Trophoblast cell (in vitro differentiated cells and primary cell): ENCODE results near the gene C7orf33.

Source experiments
- DNase-seq, 2 donors: peaks; one replicate each; pipeline ENCODE4 v3.0.0-alpha.2; 2016
- H2AFZ ChIP-seq: 2 replicates; pipeline ENCODE4 v1.6.1; 2013; ENCODE audit warnings: low read length, moderate library complexity, mild to moderate bottlenecking; ENCODE audit not compliant: insufficient read depth, poor library complexity
- H2AK5ac ChIP-seq: 2 replicates; pipeline ENCODE4 v1.6.1; 2013; ENCODE audit warnings: mild to moderate bottlenecking, low read length
- H2BK120ac ChIP-seq: 2 replicates; pipeline ENCODE4 v1.6.1; 2013; ENCODE audit warnings: low read length, mild to moderate bottlenecking, moderate library complexity; ENCODE audit not compliant: insufficient read depth, poor library complexity
- H2BK12ac ChIP-seq: 2 replicates; pipeline ENCODE4 v1.6.1; 2013; ENCODE audit warnings: mild to moderate bottlenecking, low read length, moderate library complexity
- H2BK5ac ChIP-seq: 2 replicates; pipeline ENCODE4 v1.6.1; 2013; ENCODE audit warnings: low read length, low read depth, moderate library complexity, mild to moderate bottlenecking; ENCODE audit not compliant: poor library complexity
- H3K14ac ChIP-seq: 2 replicates; pipeline ENCODE4 v1.6.1; 2013; ENCODE audit warnings: mild to moderate bottlenecking, low read length
- H3K18ac ChIP-seq: 2 replicates; pipeline ENCODE4 v1.6.1; 2013; ENCODE audit warnings: mild to moderate bottlenecking, low read length
- H3K23ac ChIP-seq: 2 replicates; pipeline ENCODE4 v1.6.1; 2013; ENCODE audit warnings: low read length
- H3K27ac ChIP-seq: 2 replicates; pipeline ENCODE4 v1.5.1; 2013; ENCODE audit warnings: low read depth, mild to moderate bottlenecking, inconsistent platforms, low read length, moderate library complexity
- H3K27me3 ChIP-seq: 2 replicates; pipeline ENCODE4 v1.6.1; 2013; ENCODE audit warnings: inconsistent platforms, mild to moderate bottlenecking, low read length, moderate library complexity; ENCODE audit not compliant: insufficient read depth
- H3K36me3 ChIP-seq, 2 experiments: 1 replicate in 1 of 2; 2 replicates in 1 of 2; pipeline ENCODE4 v1.6.1; 2013; ENCODE audit warnings: low read length in 2 of 2, mild to moderate bottlenecking in 2 of 2, moderate library complexity in 1 of 2; ENCODE audit not compliant: insufficient read depth in 2 of 2, control insufficient read depth in 1 of 2
- H3K4ac ChIP-seq: 2 replicates; pipeline ENCODE4 v1.6.1; 2013; ENCODE audit warnings: low read depth, mild to moderate bottlenecking, low read length, moderate library complexity
- H3K4me1 ChIP-seq, 2 experiments: 1 replicate in 1 of 2; 2 replicates in 1 of 2; pipeline ENCODE4 v1.6.1; 2013; ENCODE audit warnings: low read length in 2 of 2, mild to moderate bottlenecking in 2 of 2, moderate library complexity in 1 of 2; ENCODE audit not compliant: insufficient read depth in 2 of 2, control insufficient read depth in 1 of 2
- H3K4me2 ChIP-seq: 2 replicates; pipeline ENCODE4 v1.6.1; 2013; ENCODE audit warnings: inconsistent platforms, mild to moderate bottlenecking, low read length, moderate library complexity
- H3K4me3 ChIP-seq: 2 replicates; pipeline ENCODE4 v1.5.1; 2013; ENCODE audit warnings: mild to moderate bottlenecking, low read depth, low read length, inconsistent platforms
- H3K79me1 ChIP-seq: one replicate; pipeline ENCODE4 v1.6.1; 2013; ENCODE audit warnings: low read length
- H3K79me2 ChIP-seq: 2 replicates; pipeline ENCODE4 v1.6.1; 2013; ENCODE audit warnings: low read length, mild to moderate bottlenecking; ENCODE audit not compliant: control insufficient read depth, insufficient read depth, poor library complexity
- H3K9ac ChIP-seq: 2 replicates; pipeline ENCODE4 v1.6.1; 2013; ENCODE audit warnings: mild to moderate bottlenecking, low read length
- H3K9me3 ChIP-seq: 2 replicates; pipeline ENCODE4 v1.6.1; 2013; ENCODE audit warnings: low read depth, mild to moderate bottlenecking, control low read depth, inconsistent platforms, low read length; ENCODE audit not compliant: insufficient read depth
- H4K12ac ChIP-seq: 2 replicates; pipeline ENCODE4 v1.6.1; 2013; ENCODE audit warnings: low read depth, mild to moderate bottlenecking, low read length, moderate library complexity
- H4K8ac ChIP-seq: 2 replicates; pipeline ENCODE4 v1.6.1; 2013; ENCODE audit warnings: low read depth, mild to moderate bottlenecking, low read length, moderate library complexity
- H4K91ac ChIP-seq: one replicate; pipeline ENCODE4 v1.6.1; 2013; ENCODE audit warnings: low read depth, mild to moderate bottlenecking, low read length, moderate library complexity
- WGBS: extraction: QIAGEN DNeasy Blood & Tissue Kit; methylation state at CpG from one replicate; pipeline ENCODE4 v1.1.7; 2013; ENCODE audit warnings: missing lambda C conversion rate; ENCODE audit not compliant: insufficient read length, insufficient coverage; ENCODE audit errors: extremely low coverage; 5-methylcytosine and 5-hydroxymethylcytosine counted together

The C7orf33 gene

GRCh38 chr7:148645898-148646297 is 55.3 kb downstream of the C7orf33 start:
- H2AK5ac ChIP-seq = no peak overlapping the region
- H3K18ac ChIP-seq = no peak overlapping the region
- no peaks in the 10 kb centered on the region for H3K9me3 ChIP-seq
- no peak overlapping the region for H3K4ac ChIP-seq
- H3K4me1 ChIP-seq = peaks cover 2 to 3% of the 10 kb centered on the region in 2 experiments
- H3K23ac ChIP-seq = no peak overlapping the region
- no peaks in the 10 kb centered on the region for H3K27me3 ChIP-seq
- no peak overlapping the region for H4K91ac ChIP-seq
- H3K79me2 ChIP-seq = no peaks in the 10 kb centered on the region
- WGBS = no CpG with 5 or more reads among the region's 2 CpGs
- no peak overlapping the region for H4K8ac ChIP-seq
- H3K36me3 ChIP-seq = no peaks in the 10 kb centered on the region
- no peak overlapping the region for H2BK120ac ChIP-seq
- DNase-seq = no peak
- H3K4me2 ChIP-seq = no peak overlapping the region
- peaks cover 1% of the 10 kb centered on the region for H3K79me1 ChIP-seq
- H3K14ac ChIP-seq = no peak overlapping the region
- H2BK5ac ChIP-seq = no peak overlapping the region
- no peak overlapping the region for H4K12ac ChIP-seq
- H3K9ac ChIP-seq = no peak overlapping the region
- no peak overlapping the region for H3K27ac ChIP-seq
- H2BK12ac ChIP-seq = no peak overlapping the region
- no peak overlapping the region for H2AFZ ChIP-seq
- no peak overlapping the region for H3K4me3 ChIP-seq

GRCh38 chr7:148650232-148650858 is 59.8 kb downstream of the C7orf33 start:
- no peak overlapping the region for H3K9ac ChIP-seq
- peak in 1 of 2 donors; percentile 54 for DNase-seq
- peak overlapping the region; percentile 17 for H4K91ac ChIP-seq
- H3K79me2 ChIP-seq = no peaks in the 10 kb centered on the region
- no peak overlapping the region for H4K8ac ChIP-seq
- no peak overlapping the region for H3K14ac ChIP-seq
- no peak overlapping the region for H3K18ac ChIP-seq
- H2AFZ ChIP-seq = no peak overlapping the region
- H3K27me3 ChIP-seq = no peaks in the 10 kb centered on the region
- no peak overlapping the region for H3K23ac ChIP-seq
- no peaks in the 10 kb centered on the region for H3K36me3 ChIP-seq
- H3K4ac ChIP-seq = no peak overlapping the region
- no peak overlapping the region for H3K4me3 ChIP-seq
- H3K27ac ChIP-seq = no peak overlapping the region
- H2BK120ac ChIP-seq = no peak overlapping the region
- no CpG with 5 or more reads among the region's 4 CpGs for WGBS
- H2BK5ac ChIP-seq = no peak overlapping the region
- peaks cover 2 to 3% of the 10 kb centered on the region in 2 experiments for H3K4me1 ChIP-seq
- no peaks in the 10 kb centered on the region for H3K9me3 ChIP-seq
- peaks cover 1% of the 10 kb centered on the region for H3K79me1 ChIP-seq
- H4K12ac ChIP-seq = no peak overlapping the region
- H2BK12ac ChIP-seq = no peak overlapping the region
- no peak overlapping the region for H2AK5ac ChIP-seq
- no peak overlapping the region for H3K4me2 ChIP-seq

DNA sequence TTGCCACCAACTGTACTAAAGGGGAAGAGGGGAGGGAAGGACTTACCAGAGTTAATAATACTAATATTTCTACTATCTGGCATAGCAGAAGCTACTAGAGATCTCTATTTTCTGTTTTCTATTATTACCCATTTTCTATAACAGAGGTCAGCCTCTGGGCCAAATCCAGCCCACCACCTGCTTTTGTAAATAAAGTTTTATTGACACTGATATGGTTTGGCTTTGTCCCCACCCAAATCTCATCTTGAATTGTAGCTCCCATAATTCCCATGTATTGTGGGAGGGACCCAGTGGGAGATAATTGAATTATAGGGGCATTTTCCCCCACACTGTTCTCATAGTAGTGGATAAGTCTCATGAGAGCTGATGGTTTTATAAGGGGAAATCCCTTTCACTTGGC is 62.2 kb downstream of the C7orf33 start:
- Histone ChIP-seq H3K4me2 (no peak overlapping the region), H3K4me3 (no peak overlapping the region), H4K91ac (no peak overlapping the region), H4K12ac (no peak overlapping the region), H4K8ac (no peak overlapping the region), H3K18ac (no peak overlapping the region), H3K9ac (no peak overlapping the region), H3K27ac (no peak overlapping the region), H3K14ac (no peak overlapping the region), H3K79me2 (no peaks in the 10 kb centered on the region), H2BK12ac (no peak overlapping the region), H3K27me3 (no peaks in the 10 kb centered on the region), H2AK5ac (no peak overlapping the region), H3K23ac (no peak overlapping the region), H3K36me3 (no peaks in the 10 kb centered on the region), H3K4me1 (peaks cover 2 to 3% of the 10 kb centered on the region in 2 experiments), H2BK120ac (no peak overlapping the region), H3K9me3 (no peaks in the 10 kb centered on the region), H3K4ac (no peak overlapping the region), H3K79me1 (peaks cover 1% of the 10 kb centered on the region), H2BK5ac (no peak overlapping the region), H2AFZ (no peak overlapping the region)
- DNase-seq = no peak

- Histone ChIP-seq H3K27me3 (no peaks in the 10 kb centered on the region), H3K18ac (no peak overlapping the region), H3K9ac (no peak overlapping the region), H3K4me2 (no peak overlapping the region), H3K36me3 (no peaks in the 10 kb centered on the region), H2BK5ac (no peak overlapping the region), H3K23ac (no peak overlapping the region), H4K91ac (no peak overlapping the region), H2BK120ac (no peak overlapping the region), H4K12ac (no peak overlapping the region), H3K79me1 (no peaks in the 10 kb centered on the region), H2AK5ac (no peak overlapping the region), H3K14ac (no peak overlapping the region), H3K4me1 (no peaks in the 10 kb centered on the region), H2AFZ (no peak overlapping the region), H3K79me2 (no peaks in the 10 kb centered on the region), H3K27ac (no peak overlapping the region), H4K8ac (no peak overlapping the region), H3K9me3 (peaks cover 2% of the 10 kb centered on the region), H2BK12ac (no peak overlapping the region), H3K4ac (no peak overlapping the region), H3K4me3 (no peak overlapping the region)
- DNase-seq = no peak
- 100% methylated on average over 1 of the region's 4 CpGs for WGBS
Measured at GRCh38 chr7:148657929-148658328, 67.4 kb downstream of the C7orf33 start.
